HepG2 (cell line): Measurements from ENCODE around the gene IGF2. TPM values are rescaled to one million over a fixed set of nuclear protein-coding genes. Genes with fewer than 3 reads are reported as not detected.

ENCODE experiments used
- ARNT2 ChIP-seq: sonication (generic); formaldehyde crosslinking; IDR thresholded peaks from 2 replicates; pipeline ENCODE4 v1.8.0; 2022; ENCODE audit warnings: mild to moderate bottlenecking, low read depth, missing genetic modification reagents, moderate library complexity
- ATF7-NPFF ChIP-seq: sonication (generic); formaldehyde crosslinking; IDR thresholded peaks from 2 replicates; pipeline ENCODE4 v1.8.1; 2023; ENCODE audit warnings: mild to moderate bottlenecking, low read depth, missing genetic modification reagents, moderate library complexity
- DR1 ChIP-seq: sonication (generic); formaldehyde crosslinking; IDR thresholded peaks from 2 replicates; pipeline ENCODE4 v1.8.0; 2021; ENCODE audit warnings: mild to moderate bottlenecking, missing genetic modification reagents, inconsistent platforms
- GFI1 ChIP-seq: sonication (generic); formaldehyde crosslinking; IDR thresholded peaks from 2 replicates; pipeline ENCODE4 v1.5.0; 2020; ENCODE audit warnings: missing genetic modification reagents, mild to moderate bottlenecking, borderline replicate concordance
- HNRNPL ChIP-seq: fragments of 200-400 bp; formaldehyde crosslinking; IDR thresholded peaks from 2 replicates; pipeline ENCODE4 v1.6.1; 2017; ENCODE audit warnings: mild to moderate bottlenecking, low read depth, low read length
- HOXA3 ChIP-seq: sonication (generic); formaldehyde crosslinking; IDR thresholded peaks from 2 replicates; pipeline ENCODE4 v1.5.0; 2020; ENCODE audit warnings: missing genetic modification reagents
- HOXD1 ChIP-seq: sonication (generic); formaldehyde crosslinking; IDR thresholded peaks from 2 replicates; pipeline ENCODE4 v1.5.0; 2020; ENCODE audit warnings: missing genetic modification reagents
- MTA1 ChIP-seq: sonication (generic); formaldehyde crosslinking; IDR thresholded peaks from 2 replicates; pipeline ENCODE4 v1.4.0; 2020; ENCODE audit warnings: missing genetic modification reagents, mild to moderate bottlenecking, borderline replicate concordance
- MYC ChIP-seq: sonication (generic); formaldehyde crosslinking; IDR thresholded peaks from 2 replicates; pipeline ENCODE4 v1.9.0; 2021; ENCODE audit warnings: missing genetic modification reagents, borderline replicate concordance
- NCOA2 ChIP-seq: sonication (generic); formaldehyde crosslinking; IDR thresholded peaks from 2 replicates; pipeline ENCODE4 v1.8.0; 2022; ENCODE audit warnings: inconsistent platforms
- RBFOX2 ChIP-seq: fragments of 200-400 bp; formaldehyde crosslinking; IDR thresholded peaks from 2 replicates; pipeline ENCODE4 v1.6.1; 2017; ENCODE audit warnings: low read depth, mild to moderate bottlenecking, low read length
- RFXAP ChIP-seq: sonication (generic); formaldehyde crosslinking; IDR thresholded peaks from 2 replicates; pipeline ENCODE4 v1.4.0; 2020; ENCODE audit warnings: missing genetic modification reagents, borderline replicate concordance
- SALL1 ChIP-seq: sonication (generic); formaldehyde crosslinking; IDR thresholded peaks from 2 replicates; pipeline ENCODE4 v1.8.0; 2022; ENCODE audit warnings: mild to moderate bottlenecking, missing genetic modification reagents
- SMYD3 ChIP-seq: sonication (generic); formaldehyde crosslinking; IDR thresholded peaks from 2 replicates; pipeline ENCODE4 v1.8.1; 2023; ENCODE audit warnings: mild to moderate bottlenecking, missing genetic modification reagents
- U2AF1 ChIP-seq: fragments of 200-400 bp; formaldehyde crosslinking; optimal IDR thresholded peaks from 2 replicates; pipeline ENCODE3; 2017; ENCODE audit warnings: mild to moderate bottlenecking, low read depth, low read length
- ZFP37 ChIP-seq: sonication (generic); formaldehyde crosslinking; IDR thresholded peaks from 2 replicates; pipeline ENCODE4 v1.4.0; 2020; ENCODE audit warnings: missing genetic modification reagents, borderline replicate concordance
- ZIK1 ChIP-seq: sonication (generic); formaldehyde crosslinking; IDR thresholded peaks from 2 replicates; pipeline ENCODE4 v1.5.0; 2020; ENCODE audit warnings: mild to moderate bottlenecking, low read depth, missing genetic modification reagents, borderline replicate concordance
- ZNF446 ChIP-seq: sonication (generic); formaldehyde crosslinking; IDR thresholded peaks from 2 replicates; pipeline ENCODE4 v1.5.0; 2020; ENCODE audit warnings: mild to moderate bottlenecking, missing genetic modification reagents
- ZNF552 ChIP-seq: sonication (generic); formaldehyde crosslinking; IDR thresholded peaks from 2 replicates; pipeline ENCODE4 v1.9.0; 2022; ENCODE audit warnings: missing genetic modification reagents, mild to moderate bottlenecking, borderline replicate concordance
- ZNF563 ChIP-seq: sonication (generic); formaldehyde crosslinking; IDR thresholded peaks from 2 replicates; pipeline ENCODE4 v1.8.0; 2022; ENCODE audit warnings: mild to moderate bottlenecking, moderate library complexity, missing genetic modification reagents
- ZNF709 ChIP-seq: sonication (generic); formaldehyde crosslinking; IDR thresholded peaks from 2 replicates; pipeline ENCODE4 v1.5.0; 2020; ENCODE audit warnings: mild to moderate bottlenecking, missing genetic modification reagents
- polyA plus RNA-seq, 8 experiments: library from polyadenylated mRNA; depleted of rRNA in 3 of 8; stranded (reverse) in 7 of 8; unstranded in 1 of 8; fragments of >200 nt; fragmentation: Illumina TruSeq in 4 of 8; extraction: Trizol in 4 of 8; gene quantifications; 2 replicates each; pipeline versions ENCODE4 v1.2.1 to v1.2.3, GENCODE V29; 2011 to 2016; ENCODE audit warnings: low read depth in 4 of 8, missing spikeins in 1 of 8, mixed read lengths in 1 of 8; ENCODE audit not compliant: insufficient read depth in 1 of 8
- total RNA-seq, 5 experiments: library from RNA; depleted of rRNA; stranded (reverse); fragments of >200 nt; fragmentation: Illumina TruSeq; extraction: Trizol; gene quantifications; 2 replicates each; pipeline ENCODE4 v1.2.3, GENCODE V29; 2016; ENCODE audit warnings: low read depth in 1 of 5
- TF ChIP-seq, protein P1 (sequence below): sonication (generic); formaldehyde crosslinking; IDR thresholded peaks from 2 replicates; pipeline ENCODE4 v1.4.0; 2020; ENCODE audit warnings: missing genetic modification reagents, borderline replicate concordance
- TF ChIP-seq, protein P2 (sequence below): sonication (generic); formaldehyde crosslinking; IDR thresholded peaks from 2 replicates; pipeline ENCODE4 v1.4.0; 2020; ENCODE audit warnings: mild to moderate bottlenecking, missing genetic modification reagents
- TF ChIP-seq, protein P3 (sequence below): IDR thresholded peaks from 2 replicates; pipeline ENCODE4 v1.6.1; 2016; ENCODE audit warnings: low read depth, borderline replicate concordance
- TF ChIP-seq, protein P4 (sequence below): sonication (generic); formaldehyde crosslinking; IDR thresholded peaks from 2 replicates; pipeline ENCODE4 v1.4.0; 2020; ENCODE audit warnings: missing genetic modification reagents

IGF2 gene
- total and polyA plus RNA-seq, 2 of the 13 experiments (the other 11 are each of a cell fraction or from before 2014, with no cell fraction given): 79.1 to 254 TPM

- TF ChIP-seq, protein P1, sequence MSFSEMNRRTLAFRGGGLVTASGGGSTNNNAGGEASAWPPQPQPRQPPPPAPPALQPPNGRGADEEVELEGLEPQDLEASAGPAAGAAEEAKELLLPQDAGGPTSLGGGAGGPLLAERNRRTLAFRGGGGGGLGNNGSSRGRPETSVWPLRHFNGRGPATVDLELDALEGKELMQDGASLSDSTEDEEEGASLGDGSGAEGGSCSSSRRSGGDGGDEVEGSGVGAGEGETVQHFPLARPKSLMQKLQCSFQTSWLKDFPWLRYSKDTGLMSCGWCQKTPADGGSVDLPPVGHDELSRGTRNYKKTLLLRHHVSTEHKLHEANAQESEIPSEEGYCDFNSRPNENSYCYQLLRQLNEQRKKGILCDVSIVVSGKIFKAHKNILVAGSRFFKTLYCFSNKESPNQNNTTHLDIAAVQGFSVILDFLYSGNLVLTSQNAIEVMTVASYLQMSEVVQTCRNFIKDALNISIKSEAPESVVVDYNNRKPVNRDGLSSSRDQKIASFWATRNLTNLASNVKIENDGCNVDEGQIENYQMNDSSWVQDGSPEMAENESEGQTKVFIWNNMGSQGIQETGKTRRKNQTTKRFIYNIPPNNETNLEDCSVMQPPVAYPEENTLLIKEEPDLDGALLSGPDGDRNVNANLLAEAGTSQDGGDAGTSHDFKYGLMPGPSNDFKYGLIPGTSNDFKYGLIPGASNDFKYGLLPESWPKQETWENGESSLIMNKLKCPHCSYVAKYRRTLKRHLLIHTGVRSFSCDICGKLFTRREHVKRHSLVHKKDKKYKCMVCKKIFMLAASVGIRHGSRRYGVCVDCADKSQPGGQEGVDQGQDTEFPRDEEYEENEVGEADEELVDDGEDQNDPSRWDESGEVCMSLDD (CRISPR knock-in tag): 0 out of 2 replicates have a peak, but pooled peaks have one; percentile 25
- TF ChIP-seq ZNF446 (CRISPR knock-in tag) (0 out of 2 replicates have a peak, but pooled peaks have one; percentile 0), MYC (0 out of 2 replicates have a peak, but pooled peaks have one; percentile 7), SALL1 (CRISPR knock-in tag) (0 out of 2 replicates have a peak, but pooled peaks have one; percentile 6), ZNF563 (CRISPR knock-in tag) (0 out of 2 replicates have a peak, but pooled peaks have one; percentile 13), SMYD3 (CRISPR knock-in tag) (peak; percentile 12; the same call in 1 of the 2 replicates), DR1 (CRISPR knock-in tag) (0 out of 2 replicates have a peak, but pooled peaks have one; percentile 16), GFI1 (CRISPR knock-in tag) (no peak), RBFOX2 (peak; percentile 86), U2AF1 (no peak), ZNF552 (CRISPR knock-in tag) (no peak), ZIK1 (CRISPR knock-in tag) (0 out of 2 replicates have a peak, but pooled peaks have one; percentile 27), ZFP37 (CRISPR knock-in tag) (peak; percentile 82; the same call in 1 of the 2 replicates), ARNT2 (no peak), HOXA3 (CRISPR knock-in tag) (peak; percentile 47; the same call in 1 of the 2 replicates), NCOA2 (CRISPR knock-in tag) (no peak), HOXD1 (CRISPR knock-in tag) (0 out of 2 replicates have a peak, but pooled peaks have one; percentile 37), MTA1 (0 out of 2 replicates have a peak, but pooled peaks have one; percentile 9), ATF7-NPFF (CRISPR knock-in tag) (peak; percentile 46; the same call in 1 of the 2 replicates), RFXAP (CRISPR knock-in tag) (peak; percentile 60; the same call in 1 of the 2 replicates), ZNF709 (0 out of 2 replicates have a peak, but pooled peaks have one; percentile 50), HNRNPL (0 out of 2 replicates have a peak, but pooled peaks have one; percentile 52)
- TF ChIP-seq, protein P2, sequence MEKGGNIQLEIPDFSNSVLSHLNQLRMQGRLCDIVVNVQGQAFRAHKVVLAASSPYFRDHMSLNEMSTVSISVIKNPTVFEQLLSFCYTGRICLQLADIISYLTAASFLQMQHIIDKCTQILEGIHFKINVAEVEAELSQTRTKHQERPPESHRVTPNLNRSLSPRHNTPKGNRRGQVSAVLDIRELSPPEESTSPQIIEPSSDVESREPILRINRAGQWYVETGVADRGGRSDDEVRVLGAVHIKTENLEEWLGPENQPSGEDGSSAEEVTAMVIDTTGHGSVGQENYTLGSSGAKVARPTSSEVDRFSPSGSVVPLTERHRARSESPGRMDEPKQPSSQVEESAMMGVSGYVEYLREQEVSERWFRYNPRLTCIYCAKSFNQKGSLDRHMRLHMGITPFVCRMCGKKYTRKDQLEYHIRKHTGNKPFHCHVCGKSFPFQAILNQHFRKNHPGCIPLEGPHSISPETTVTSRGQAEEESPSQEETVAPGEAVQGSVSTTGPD (CRISPR knock-in tag): 0 out of 2 replicates have a peak, but pooled peaks have one; percentile 14
- TF ChIP-seq, protein P3, sequence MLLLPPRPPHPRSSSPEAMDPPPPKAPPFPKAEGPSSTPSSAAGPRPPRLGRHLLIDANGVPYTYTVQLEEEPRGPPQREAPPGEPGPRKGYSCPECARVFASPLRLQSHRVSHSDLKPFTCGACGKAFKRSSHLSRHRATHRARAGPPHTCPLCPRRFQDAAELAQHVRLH (CRISPR knock-in tag): no peak
- TF ChIP-seq, protein P4, sequence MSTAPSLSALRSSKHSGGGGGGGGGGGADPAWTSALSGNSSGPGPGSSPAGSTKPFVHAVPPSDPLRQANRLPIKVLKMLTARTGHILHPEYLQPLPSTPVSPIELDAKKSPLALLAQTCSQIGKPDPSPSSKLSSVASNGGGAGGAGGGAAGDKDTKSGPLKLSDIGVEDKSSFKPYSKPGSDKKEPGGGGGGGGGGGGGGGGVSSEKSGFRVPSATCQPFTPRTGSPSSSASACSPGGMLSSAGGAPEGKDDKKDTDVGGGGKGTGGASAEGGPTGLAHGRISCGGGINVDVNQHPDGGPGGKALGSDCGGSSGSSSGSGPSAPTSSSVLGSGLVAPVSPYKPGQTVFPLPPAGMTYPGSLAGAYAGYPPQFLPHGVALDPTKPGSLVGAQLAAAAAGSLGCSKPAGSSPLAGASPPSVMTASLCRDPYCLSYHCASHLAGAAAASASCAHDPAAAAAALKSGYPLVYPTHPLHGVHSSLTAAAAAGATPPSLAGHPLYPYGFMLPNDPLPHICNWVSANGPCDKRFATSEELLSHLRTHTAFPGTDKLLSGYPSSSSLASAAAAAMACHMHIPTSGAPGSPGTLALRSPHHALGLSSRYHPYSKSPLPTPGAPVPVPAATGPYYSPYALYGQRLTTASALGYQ (CRISPR knock-in tag): peak; percentile 41; the same call in 1 of the 2 replicates
Measured at GRCh38 chr11:2132874-2133240, 6.3 kb downstream of the IGF2 start (continued).
